C4-2B (cell line): ENCODE data around the gene ANK3.
A peak's percentile ranks its signal among the peaks of the same experiment; 100 is the strongest.

Experiments used
- H3K27ac ChIP-seq: fragments of 450-650 bp; 2 replicates; pipeline ENCODE4 v1.5.1; 2017
- ZFX ChIP-seq: fragments of 450-650 bp; IDR thresholded peaks from 2 replicates; pipeline ENCODE4 v1.6.1; 2017
- TF ChIP-seq, protein P1 (sequence below): fragments of 450-650 bp; conservative IDR thresholded peaks from 2 replicates; pipeline ENCODE4 v1.5.1; 2017; ENCODE audit warnings: mild to moderate bottlenecking

Gene ANK3

DNA sequence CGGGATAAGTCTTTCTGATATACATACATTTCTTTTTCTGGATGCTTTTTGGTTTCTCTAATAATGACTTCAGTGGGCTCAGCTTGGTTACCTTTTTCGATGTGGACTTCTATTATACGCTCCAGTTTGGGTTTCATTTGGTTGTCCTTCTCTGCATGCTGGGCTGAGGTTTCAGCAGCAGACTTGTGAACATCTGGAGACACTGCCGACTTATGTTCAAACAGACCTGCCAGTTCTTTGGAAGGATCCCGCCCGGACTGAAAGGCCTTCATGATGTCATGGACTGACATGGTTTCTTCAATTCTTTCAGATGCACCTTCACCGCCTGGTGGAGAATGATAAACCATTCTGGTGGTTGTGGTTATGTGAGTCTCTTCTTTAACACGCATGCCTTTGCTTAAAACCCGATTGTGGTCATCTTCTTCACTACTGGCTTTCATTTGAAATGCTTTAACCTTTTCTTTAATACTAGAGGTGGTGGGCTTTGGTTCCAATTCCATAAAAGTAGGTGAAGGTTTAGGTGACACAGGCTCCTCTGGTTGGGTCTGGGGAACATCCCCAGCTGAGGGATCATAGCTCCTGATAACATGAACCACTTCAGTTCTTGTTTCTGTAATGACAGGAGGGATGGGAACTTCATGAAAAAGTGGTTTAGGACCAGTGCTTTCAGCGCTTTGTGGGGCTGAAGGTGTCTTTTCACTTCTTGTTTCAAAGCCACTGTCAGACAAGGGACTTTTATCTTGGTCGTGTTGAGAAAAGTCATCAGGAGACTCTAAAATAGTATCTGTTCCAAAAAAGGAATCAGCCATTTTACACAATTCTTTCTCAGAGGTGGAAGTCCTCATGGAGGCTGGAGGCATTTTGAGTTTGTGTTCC lies 315.7 kb downstream of the ANK3 start:
- TF ChIP-seq, protein P1, sequence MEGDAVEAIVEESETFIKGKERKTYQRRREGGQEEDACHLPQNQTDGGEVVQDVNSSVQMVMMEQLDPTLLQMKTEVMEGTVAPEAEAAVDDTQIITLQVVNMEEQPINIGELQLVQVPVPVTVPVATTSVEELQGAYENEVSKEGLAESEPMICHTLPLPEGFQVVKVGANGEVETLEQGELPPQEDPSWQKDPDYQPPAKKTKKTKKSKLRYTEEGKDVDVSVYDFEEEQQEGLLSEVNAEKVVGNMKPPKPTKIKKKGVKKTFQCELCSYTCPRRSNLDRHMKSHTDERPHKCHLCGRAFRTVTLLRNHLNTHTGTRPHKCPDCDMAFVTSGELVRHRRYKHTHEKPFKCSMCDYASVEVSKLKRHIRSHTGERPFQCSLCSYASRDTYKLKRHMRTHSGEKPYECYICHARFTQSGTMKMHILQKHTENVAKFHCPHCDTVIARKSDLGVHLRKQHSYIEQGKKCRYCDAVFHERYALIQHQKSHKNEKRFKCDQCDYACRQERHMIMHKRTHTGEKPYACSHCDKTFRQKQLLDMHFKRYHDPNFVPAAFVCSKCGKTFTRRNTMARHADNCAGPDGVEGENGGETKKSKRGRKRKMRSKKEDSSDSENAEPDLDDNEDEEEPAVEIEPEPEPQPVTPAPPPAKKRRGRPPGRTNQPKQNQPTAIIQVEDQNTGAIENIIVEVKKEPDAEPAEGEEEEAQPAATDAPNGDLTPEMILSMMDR = no peak
- TF ChIP-seq ZFX = no peak
- H3K27ac ChIP-seq = no peak overlapping the region

DNA sequence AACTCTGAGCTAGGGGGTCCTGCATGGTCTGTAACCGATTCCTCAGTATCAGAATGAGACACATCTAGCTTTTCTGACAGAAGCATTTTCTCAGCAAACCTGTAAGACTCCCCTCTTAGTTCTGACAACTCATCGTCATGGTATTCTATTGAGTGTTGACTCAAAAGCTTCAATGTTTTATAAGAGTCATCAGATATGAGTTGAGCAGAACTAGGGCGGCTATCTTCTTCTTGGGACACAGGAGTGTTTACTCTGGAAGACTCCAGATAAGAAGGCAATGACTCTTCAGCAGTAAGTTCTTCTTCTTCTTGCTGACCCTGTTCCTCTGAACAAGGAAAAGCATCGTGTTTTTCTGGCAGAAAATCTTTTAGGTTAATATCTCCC lies 316.3 kb downstream of the ANK3 start:
- no peak for TF ChIP-seq ZFX
- TF ChIP-seq, protein P1 = no peak
- no peak overlapping the region for H3K27ac ChIP-seq

DNA sequence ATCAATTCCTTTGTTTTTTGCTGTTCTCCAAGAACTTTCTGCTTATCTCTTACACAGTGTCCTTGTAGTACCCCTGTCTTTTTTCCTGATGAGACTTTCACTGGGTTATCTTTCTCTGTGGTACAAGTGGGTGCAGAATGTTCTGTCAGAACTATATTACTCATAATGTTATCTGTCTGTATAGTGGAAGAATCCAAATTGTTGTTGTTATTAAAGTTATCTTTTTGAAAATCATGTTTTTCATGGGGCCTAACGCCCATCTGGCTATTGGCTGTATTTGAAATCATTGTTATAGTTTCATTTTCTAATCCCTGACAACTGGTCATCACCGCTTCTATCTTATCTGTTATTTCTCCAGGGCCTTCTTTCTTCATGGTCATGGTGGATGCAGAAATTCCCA lies 320.4 kb downstream of the ANK3 start:
- no peak overlapping the region for H3K27ac ChIP-seq
- TF ChIP-seq, protein P1 = no peak
- TF ChIP-seq ZFX = no peak

DNA sequence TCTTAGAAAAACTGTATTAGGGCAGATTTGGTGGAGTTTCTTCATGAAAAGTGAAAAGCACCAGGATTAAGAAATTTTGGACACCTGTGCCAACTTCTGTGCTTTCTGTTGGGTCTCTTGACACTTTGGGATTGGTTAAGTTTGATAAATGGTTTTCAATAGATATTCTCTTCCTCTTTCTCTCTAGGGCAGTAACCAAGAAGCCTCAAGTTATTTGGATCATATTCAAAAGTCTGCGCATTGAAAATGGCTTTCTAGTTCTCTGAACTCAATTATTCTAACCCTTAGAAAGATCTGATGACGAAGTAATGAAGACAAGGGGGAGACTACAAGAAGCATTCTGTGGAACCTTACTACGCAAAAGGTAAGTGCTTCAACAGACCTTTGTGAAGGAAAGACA lies 339.3 kb downstream of the ANK3 start:
- no peak overlapping the region for H3K27ac ChIP-seq

DNA sequence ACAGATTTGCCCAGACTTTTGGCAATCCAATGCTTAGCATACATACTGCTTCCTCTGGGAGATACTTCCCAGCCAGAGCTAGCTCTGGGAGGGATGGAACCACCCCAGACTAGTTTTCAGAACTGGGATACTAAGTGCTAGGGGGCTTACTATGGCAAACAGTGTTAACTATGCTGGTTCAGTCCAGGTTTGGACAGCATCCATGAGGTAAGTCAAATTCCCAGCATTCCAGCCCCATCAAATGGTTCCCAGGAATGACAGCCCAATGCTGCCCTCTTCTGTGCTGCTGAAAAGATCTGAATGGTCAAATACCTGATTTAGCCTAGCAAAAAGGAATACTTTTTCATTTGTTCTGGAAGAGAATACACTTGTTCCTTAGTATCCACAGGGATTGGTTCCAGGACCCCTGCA lies 341.6 kb downstream of the ANK3 start:
- TF ChIP-seq, protein P1 = peak; percentile 38
- TF ChIP-seq ZFX = no peak
- H3K27ac ChIP-seq = no peak overlapping the region

More for the DNA sequence above, 339.3 kb downstream of the ANK3 start:
- TF ChIP-seq, protein P1 = no peak
- no peak for TF ChIP-seq ZFX

DNA sequence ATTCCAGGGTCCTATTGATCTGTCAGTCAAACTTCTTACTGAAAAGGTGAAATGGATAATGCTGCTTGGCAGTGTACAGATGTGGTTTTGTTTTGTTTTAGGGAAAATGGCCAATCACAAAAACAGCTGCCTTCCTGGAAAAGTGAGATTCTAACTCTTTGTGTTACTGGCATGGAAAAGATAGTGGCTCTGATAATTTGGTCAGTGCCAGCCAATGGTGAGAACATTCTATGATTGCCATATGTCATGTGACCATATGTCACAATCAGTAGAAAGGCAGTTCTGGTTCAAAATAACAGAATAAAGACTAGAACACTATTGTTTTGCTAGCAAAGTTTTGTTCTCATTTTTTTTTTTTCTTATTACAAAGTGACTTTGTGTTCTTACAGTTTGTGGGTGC lies 344.1 kb downstream of the ANK3 start:
- no peak overlapping the region for H3K27ac ChIP-seq
- TF ChIP-seq ZFX = no peak
- TF ChIP-seq, protein P1 = no peak

DNA sequence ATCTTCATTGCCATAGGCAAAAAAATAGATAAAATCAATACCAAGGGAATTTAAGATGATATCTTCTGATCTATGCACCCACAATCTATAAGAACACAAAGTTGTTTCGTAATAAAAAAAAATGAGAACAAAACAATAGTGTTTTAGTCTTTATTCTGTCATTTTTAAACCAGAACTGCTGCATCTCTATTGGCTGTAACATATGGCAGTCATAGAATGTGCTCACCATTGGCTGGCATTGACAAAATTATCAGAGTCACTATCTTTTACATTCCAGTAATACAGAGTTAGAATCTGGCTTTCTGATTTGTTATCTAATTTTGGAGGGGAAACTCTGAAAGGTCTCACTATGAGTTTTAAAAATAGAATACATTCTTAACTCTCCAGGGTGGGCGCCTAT lies 344.7 kb downstream of the ANK3 start:
- TF ChIP-seq ZFX = no peak
- TF ChIP-seq, protein P1 = no peak
- no peak overlapping the region for H3K27ac ChIP-seq
